ENCODE measurements around the gene PTPN12.
"Not testable (repeated sequence)": the region's sequence is repeated elsewhere in the genome, so short reads cannot be mapped to it uniquely, and the experiment has no call there.

The PTPN12 gene

GRCh38 chr7:77537136-77537777 lies at the start of gene PTPN12:
Gene PTPN12, plus strand, starts transcription at chr7:77537295. Its CDS starts 252 bp downstream, at chr7:77537547.
- peak in 1 of 2 donors; percentile 35 for DNase-seq (ENCODE audit: low read depth in 2 of 2)

- DNase-seq (ENCODE audit: low read depth in 2 of 2): no peak
These were observed 48.1 kb upstream of the PTPN12 start for GRCh38 chr7:77488986-77489385.

GRCh38 chr7:77497079-77497478 lies 40.0 kb upstream of the PTPN12 start:
- no peak for DNase-seq (ENCODE audit: low read depth in 2 of 2)

- DNase-seq (ENCODE audit: low read depth in 2 of 2): no peak
These were observed 38.3 kb upstream of the PTPN12 start for GRCh38 chr7:77498659-77499379.

- DNase-seq (ENCODE audit: low read depth in 2 of 2): no peak
These were observed 35.9 kb upstream of the PTPN12 start for GRCh38 chr7:77501192-77501515.

- DNase-seq (ENCODE audit: low read depth in 2 of 2): no peak
These were observed 32.1 kb upstream of the PTPN12 start for GRCh38 chr7:77504951-77505350.

- no peak for DNase-seq (ENCODE audit: low read depth in 2 of 2)
These were observed 30.2 kb upstream of the PTPN12 start for GRCh38 chr7:77506899-77507298.

GRCh38 chr7:77513002-77513670 lies 24.0 kb upstream of the PTPN12 start:
- not testable (repeated sequence) for DNase-seq (ENCODE audit: low read depth in 2 of 2)

- no peak for DNase-seq (ENCODE audit: low read depth in 2 of 2)
These were observed 21.0 kb upstream of the PTPN12 start for GRCh38 chr7:77516085-77516484.

- no peak for DNase-seq (ENCODE audit: low read depth in 2 of 2)
These were observed 16.8 kb upstream of the PTPN12 start for GRCh38 chr7:77520261-77520660.

GRCh38 chr7:77521537-77521936 lies 15.6 kb upstream of the PTPN12 start:
- not testable (repeated sequence) for DNase-seq (ENCODE audit: low read depth in 2 of 2)

- DNase-seq (ENCODE audit: low read depth in 2 of 2): no peak
These were observed 12.4 kb upstream of the PTPN12 start for GRCh38 chr7:77524731-77525130.

- DNase-seq (ENCODE audit: low read depth in 2 of 2): no peak
These were observed 11.9 kb upstream of the PTPN12 start for GRCh38 chr7:77525231-77525630.

- no peak for DNase-seq (ENCODE audit: low read depth in 2 of 2)
These were observed 8.7 kb upstream of the PTPN12 start for GRCh38 chr7:77528368-77528767.

- no peak for DNase-seq (ENCODE audit: low read depth in 2 of 2)
These were observed 7.8 kb upstream of the PTPN12 start for GRCh38 chr7:77529279-77529678.

- no peak for DNase-seq (ENCODE audit: low read depth in 2 of 2)
These were observed 6.1 kb upstream of the PTPN12 start for GRCh38 chr7:77531038-77531437.

- DNase-seq (ENCODE audit: low read depth in 2 of 2): no peak
These were observed 4.8 kb upstream of the PTPN12 start for GRCh38 chr7:77532247-77532646.

GRCh38 chr7:77532732-77533131 lies 4.4 kb upstream of the PTPN12 start:
- DNase-seq (ENCODE audit: low read depth in 2 of 2): not testable (repeated sequence)

GRCh38 chr7:77534046-77534445 lies 3.0 kb upstream of the PTPN12 start:
- DNase-seq (ENCODE audit: low read depth in 2 of 2): not testable (repeated sequence)

- DNase-seq (ENCODE audit: low read depth in 2 of 2): no peak
These were observed 1.1 kb upstream of the PTPN12 start for GRCh38 chr7:77536017-77536412.

GRCh38 chr7:77536413-77537135 lies 521 bp upstream of the PTPN12 start:
- peak; percentile 91 to 97 for DNase-seq (ENCODE audit: low read depth in 2 of 2)

- DNase-seq (ENCODE audit: low read depth in 2 of 2): peak in 1 of 2 donors; percentile 9
These were observed 734 bp downstream of the PTPN12 start for GRCh38 chr7:77537778-77538280.

All from stimulated activated CD4-positive, alpha-beta T cell treated with anti-CD3 and anti-CD28 coated beads, Interleukin-15, amount 100 ng/mL, for 48 hours (primary cell).